Transverse colon (tissue), 4 donors: ENCODE measurements around the gene CHST5. TPM values are rescaled to one million over a fixed set of nuclear protein-coding genes. Genes with fewer than 3 reads are reported as not detected.
A peak's percentile ranks its signal among the peaks of the same experiment; 100 is the strongest.

Source experiments
- DNase-seq: peaks from one replicate; pipeline ENCODE4 v3.0.0-alpha.2; 2019
- H3K27ac ChIP-seq, 4 donors: fragments of 200-600 bp; sonication (generic); 2 replicates each; pipeline ENCODE4 v1.5.1; 2016 to 2018; ENCODE audit warnings: inconsistent platforms in 4 of 4
- H3K27me3 ChIP-seq: fragments of 200-600 bp; sonication (generic); 2 replicates; pipeline ENCODE4 v1.5.1; 2017; ENCODE audit warnings: inconsistent platforms
- H3K36me3 ChIP-seq, 4 donors: fragments of 200-600 bp; sonication (generic); 2 replicates each; pipeline ENCODE4 v1.5.1; 2017 to 2019; ENCODE audit warnings: inconsistent platforms in 4 of 4
- H3K4me1 ChIP-seq, 4 donors: fragments of 200-600 bp; sonication (generic); 2 replicates each; pipeline ENCODE4 v1.5.1; 2017 to 2020; ENCODE audit warnings: inconsistent platforms in 4 of 4
- H3K4me3 ChIP-seq, 4 donors: fragments of 200-600 bp; sonication (generic); 1 replicate in 1 of 4; 2 replicates in 3 of 4; pipeline versions ENCODE4 v1.5.1 to v1.6.1; 2017 to 2019; ENCODE audit warnings: inconsistent platforms in 4 of 4
- H3K9me3 ChIP-seq, 2 donors: fragments of 200-600 bp; sonication (generic); 2 replicates each; pipeline ENCODE4 v1.5.1; 2017 to 2019; ENCODE audit warnings: inconsistent platforms in 2 of 2
- CTCF ChIP-seq, 5 experiments: fragments of 200-600 bp in 3 of 5; fragments of 450-650 bp in 2 of 5; sonication (generic) in 3 of 5; IDR thresholded peaks; 1 replicate in 2 of 5; 2 replicates in 3 of 5; pipeline ENCODE4 v1.5.1; 2016 to 2017; ENCODE audit warnings: antibody characterized with exemption in 5 of 5, inconsistent platforms in 3 of 5, mild to moderate bottlenecking in 2 of 5, moderate library complexity in 1 of 5
- EP300 ChIP-seq: sonication (generic); formaldehyde crosslinking; IDR thresholded peaks from one replicate; pipeline ENCODE4 v1.6.1; 2017; ENCODE audit warnings: antibody characterized with exemption, low read depth
- POLR2A ChIP-seq: fragments of 450-650 bp; IDR thresholded peaks from one replicate; pipeline ENCODE4 v1.6.1; 2016; ENCODE audit warnings: antibody characterized with exemption, mild to moderate bottlenecking, moderate library complexity
- POLR2AphosphoS5 ChIP-seq, 3 donors: sonication (generic); formaldehyde crosslinking; IDR thresholded peaks; one replicate each; pipeline ENCODE4 v1.6.1; 2016; ENCODE audit warnings: antibody characterized with exemption in 3 of 3
- WGBS, 2 donors: methylation state at CpG; one replicate each; pipeline ENCODE4 v1.1.5; 2018; ENCODE audit warnings: low coverage in 1 of 2; 5-methylcytosine and 5-hydroxymethylcytosine counted together
- in situ Hi-C, 4 donors: fragments of 200-750 bp; cut with MboI; loops; one replicate each; pipeline versions ENCODE4 v1.15.0 to v1.15.1; 2017; ENCODE audit warnings: low sequenced_read_pairs in 3 of 4, low pct_ligation_motif_present in 1 of 4, low pct_unique_long_range_greater_than_20kb in 1 of 4
- intact Hi-C: fragments of 100-400 bp; cut with DNase I; formaldehyde crosslinking; loops from one replicate; pipeline ENCODE4 v1.15.1; 2023; ENCODE audit warnings: low total_unique reads
- total RNA-seq, 4 donors: library from RNA; depleted of rRNA; stranded (reverse); fragments of >200 nt; gene quantifications; one replicate each; pipeline ENCODE4 v1.1.0, GENCODE V29; 2016

Gene CHST5
- total RNA-seq, 4 donors from 2014 or later: 17.6 to 52.0 (median 33.8) TPM

GRCh38 chr16:75494661-75495075 lies 41.2 kb downstream of the CHST5 start:
- Histone ChIP-seq H3K9me3 (no peaks in the 10 kb centered on the region), H3K27ac (no peak overlapping the region), H3K4me1 (peaks cover 4 to 14% (median 12%) of the 10 kb centered on the region in 4 donors), H3K36me3 (no peaks in the 10 kb centered on the region), H3K4me3 (peak overlapping the region in 3 of 4 donors; percentile 2 to 44 (median 30)), H3K27me3 (peaks cover 25% of the 10 kb centered on the region)
- no peak for DNase-seq
- in situ Hi-C loops: loop anchor here in 3 of 4 donors (25.0 kb wide), 1 partner anchor 268 kb away; no protein-coding TSS in a partner anchor
- intact Hi-C loops: no loop called here
- TF ChIP-seq POLR2AphosphoS5 (IDR thresholded peaks at IDR 0.05): no peak
- TF ChIP-seq POLR2A: no peak
- TF ChIP-seq CTCF (IDR thresholded peaks at IDR 0.05): no peak
- no peak for TF ChIP-seq EP300
- WGBS, 2 donors: 7% methylated on average over 26 of the region's 26 CpGs; no CpG with 5 or more reads in 1 of the 2 donors

- H3K4me3 ChIP-seq: peak overlapping the region in 1 of 4 donors; percentile 44
Measured at GRCh38 chr16:75494184-75494583, 41.7 kb downstream of the CHST5 start.

GRCh38 chr16:75491876-75492275 lies 44.0 kb downstream of the CHST5 start:
- Histone ChIP-seq H3K36me3 (no peaks in the 10 kb centered on the region), H3K4me3 (no peak overlapping the region), H3K4me1 (peaks cover 4 to 22% (median 18%) of the 10 kb centered on the region in 4 donors), H3K27me3 (peaks cover 25% of the 10 kb centered on the region), H3K27ac (no peak overlapping the region), H3K9me3 (no peaks in the 10 kb centered on the region)
- in situ Hi-C loops: loop anchor here in 3 of 4 donors (25.0 kb wide), 1 partner anchor 270 kb away; no protein-coding TSS in a partner anchor
- intact Hi-C loops: no loop called here
- WGBS, 2 donors: 78% methylated on average over 1 of the region's 1 CpG; no CpG with 5 or more reads in 1 of the 2 donors
- TF ChIP-seq CTCF (IDR thresholded peaks at IDR 0.05): no peak
- no peak for TF ChIP-seq POLR2AphosphoS5 (IDR thresholded peaks at IDR 0.05)
- no peak for TF ChIP-seq POLR2A
- no peak for TF ChIP-seq EP300
- no peak for DNase-seq

More at GRCh38 chr16:75494184-75494583, 41.7 kb downstream of the CHST5 start:
- TF ChIP-seq POLR2AphosphoS5 (IDR thresholded peaks at IDR 0.05) (no peak), EP300 (no peak), POLR2A (no peak), CTCF (IDR thresholded peaks at IDR 0.05) (no peak)
- in situ Hi-C loops (loop anchor here in 3 of 4 donors (25.0 kb wide), 1 partner anchor 268 kb away; no protein-coding TSS in a partner anchor), intact Hi-C loops (no loop called here)
- DNase-seq: no peak
- H3K9me3 ChIP-seq: no peaks in the 10 kb centered on the region
- peaks cover 4 to 14% (median 12%) of the 10 kb centered on the region in 4 donors for H3K4me1 ChIP-seq
- WGBS, 2 donors: 82% methylated on average over 5 of the region's 5 CpGs; no CpG with 5 or more reads in 1 of the 2 donors
- peaks cover 25% of the 10 kb centered on the region for H3K27me3 ChIP-seq
- H3K36me3 ChIP-seq: no peaks in the 10 kb centered on the region
- H3K27ac ChIP-seq: no peak overlapping the region

DNA sequence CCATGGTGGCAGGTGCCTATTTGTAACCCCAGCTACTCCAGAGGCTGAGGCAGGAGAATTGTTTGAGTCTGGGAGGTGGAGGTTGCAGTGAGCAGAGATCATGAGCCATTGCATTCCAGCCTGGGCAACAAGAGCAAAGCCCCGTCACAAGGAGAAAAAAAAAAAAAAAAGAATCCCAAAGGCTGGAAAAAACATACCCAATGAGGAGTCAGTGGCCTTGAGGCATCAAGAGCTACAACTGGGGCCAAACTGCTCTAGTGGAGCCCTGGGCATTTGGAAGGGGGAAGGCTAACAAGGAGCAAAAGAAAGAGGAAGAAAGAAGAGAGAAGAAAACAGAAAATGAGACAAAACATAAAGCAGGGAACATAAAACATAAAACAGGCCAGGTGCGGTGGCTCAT lies 47.6 kb downstream of the CHST5 start:
- no peak for DNase-seq
- Histone ChIP-seq H3K27ac (no peak overlapping the region), H3K36me3 (no peaks in the 10 kb centered on the region), H3K9me3 (no peaks in the 10 kb centered on the region), H3K4me1 (peaks cover 0 to 21% (median 13%) of the 10 kb centered on the region in 4 donors), H3K27me3 (peaks cover 4% of the 10 kb centered on the region), H3K4me3 (no peak overlapping the region)
- 89% methylated on average over 2 of the region's 2 CpGs for WGBS, 2 donors
- in situ Hi-C loops (loop anchor here in 3 of 4 donors (25.0 kb wide), 1 partner anchor 274 kb away; no protein-coding TSS in a partner anchor), intact Hi-C loops (no loop called here)
- TF ChIP-seq EP300 (no peak), CTCF (IDR thresholded peaks at IDR 0.05) (no peak), POLR2A (no peak), POLR2AphosphoS5 (IDR thresholded peaks at IDR 0.05) (no peak)
